Measurements from ENCODE around the gene TMEM272.

DNA sequence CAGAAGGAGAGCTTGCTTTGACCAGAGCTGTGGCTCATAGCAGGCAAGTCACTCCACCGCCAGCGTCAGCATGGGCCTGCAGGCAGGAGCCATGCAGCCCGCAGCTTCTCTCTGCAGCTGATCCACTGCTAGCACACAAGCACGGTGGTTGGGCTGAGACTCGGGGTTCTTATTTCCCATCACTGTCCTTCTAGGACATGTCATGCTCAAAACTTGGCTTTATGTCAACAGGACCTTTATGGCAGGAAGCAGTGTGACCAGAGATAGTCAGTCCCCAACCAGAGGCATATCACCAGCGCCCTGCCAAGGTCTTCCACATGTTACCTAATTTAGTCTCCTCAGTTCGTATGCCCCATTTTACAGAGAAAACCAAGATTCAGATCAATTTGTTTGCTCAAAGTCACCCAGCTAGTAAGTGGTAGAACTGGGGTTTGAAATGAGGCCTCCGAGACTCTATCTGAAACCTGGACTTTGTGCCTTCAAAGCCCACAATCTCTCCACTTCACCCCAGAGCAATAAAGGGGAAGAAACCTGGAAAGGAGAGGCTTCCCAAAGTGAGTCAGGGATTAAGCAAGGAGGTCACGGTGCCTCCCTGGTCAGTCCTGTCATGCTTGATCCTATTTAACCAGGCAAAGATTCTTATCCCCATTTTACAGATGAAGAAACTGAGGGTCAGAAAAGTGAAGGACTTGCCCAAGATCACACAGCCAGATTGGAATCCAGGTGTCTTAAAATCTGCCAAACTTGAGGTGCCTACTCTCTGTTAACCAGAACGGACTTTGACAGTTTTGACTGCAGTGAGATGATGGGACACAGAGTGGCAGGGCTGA, 5.1 kb downstream of the TMEM272 start:
- TF ChIP-seq, protein P1, sequence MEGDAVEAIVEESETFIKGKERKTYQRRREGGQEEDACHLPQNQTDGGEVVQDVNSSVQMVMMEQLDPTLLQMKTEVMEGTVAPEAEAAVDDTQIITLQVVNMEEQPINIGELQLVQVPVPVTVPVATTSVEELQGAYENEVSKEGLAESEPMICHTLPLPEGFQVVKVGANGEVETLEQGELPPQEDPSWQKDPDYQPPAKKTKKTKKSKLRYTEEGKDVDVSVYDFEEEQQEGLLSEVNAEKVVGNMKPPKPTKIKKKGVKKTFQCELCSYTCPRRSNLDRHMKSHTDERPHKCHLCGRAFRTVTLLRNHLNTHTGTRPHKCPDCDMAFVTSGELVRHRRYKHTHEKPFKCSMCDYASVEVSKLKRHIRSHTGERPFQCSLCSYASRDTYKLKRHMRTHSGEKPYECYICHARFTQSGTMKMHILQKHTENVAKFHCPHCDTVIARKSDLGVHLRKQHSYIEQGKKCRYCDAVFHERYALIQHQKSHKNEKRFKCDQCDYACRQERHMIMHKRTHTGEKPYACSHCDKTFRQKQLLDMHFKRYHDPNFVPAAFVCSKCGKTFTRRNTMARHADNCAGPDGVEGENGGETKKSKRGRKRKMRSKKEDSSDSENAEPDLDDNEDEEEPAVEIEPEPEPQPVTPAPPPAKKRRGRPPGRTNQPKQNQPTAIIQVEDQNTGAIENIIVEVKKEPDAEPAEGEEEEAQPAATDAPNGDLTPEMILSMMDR (IDR thresholded peaks at IDR 0.05): no peak
- TF ChIP-seq POLR2AphosphoS5 (IDR thresholded peaks at IDR 0.05): no peak

Data from esophagus muscularis mucosa (tissue), 3 donors.